Measurements from ENCODE around the gene ITPKA. TPM values are rescaled to one million over a fixed set of nuclear protein-coding genes. Genes with fewer than 3 reads are reported as not detected.

Gene ITPKA
- total RNA-seq, 1 experiment from 2014 or later = 1.1 TPM

Other genes with a start within 250 kb of the ITPKA start
- gene OIP5, start 161.3 kb upstream of the ITPKA start, total RNA-seq (2014; rRNA removed; shearing (Covaris generic)) = 40.1 and 42.4 TPM in 2 replicates
- gene NUSAP1, start 161.0 kb upstream of the ITPKA start, total RNA-seq (2014; rRNA removed; shearing (Covaris generic)) = 155 and 195 TPM in 2 replicates
- 34.9 and 41.0 TPM in 2 replicates for gene NDUFAF1, start 91.4 kb upstream of the ITPKA start, total RNA-seq (2014; rRNA removed; shearing (Covaris generic))
- gene RTF1, start 76.8 kb upstream of the ITPKA start, total RNA-seq (2014; rRNA removed; shearing (Covaris generic)) = 9.4 and 15.1 TPM in 2 replicates
- 0.21 and 0.37 TPM in 2 replicates for gene LTK, start 20.0 kb downstream of the ITPKA start, total RNA-seq (2014; rRNA removed; shearing (Covaris generic))
- 14.4 TPM in 2 replicates for gene RPAP1, start 50.4 kb downstream of the ITPKA start, total RNA-seq (2014; rRNA removed; shearing (Covaris generic))
- gene TYRO3, start 65.3 kb downstream of the ITPKA start, total RNA-seq (2014; rRNA removed; shearing (Covaris generic)) = 8.4 and 18.8 TPM in 2 replicates
- gene MGA, start 166.5 kb downstream of the ITPKA start, total RNA-seq (2014; rRNA removed; shearing (Covaris generic)) = 14.1 and 19.4 TPM in 2 replicates